GM11168 (cell line): Measurements from ENCODE around the gene CDK9.

Experiments used
- in situ Hi-C: fragments of 300-500 bp; cut with MboI; formaldehyde crosslinking; loops from one replicate; pipeline ENCODE4 v1.12.0; 2022; ENCODE audit warnings: low sequenced_read_pairs; ENCODE audit not compliant: unreplicated experiment

Gene CDK9

DNA sequence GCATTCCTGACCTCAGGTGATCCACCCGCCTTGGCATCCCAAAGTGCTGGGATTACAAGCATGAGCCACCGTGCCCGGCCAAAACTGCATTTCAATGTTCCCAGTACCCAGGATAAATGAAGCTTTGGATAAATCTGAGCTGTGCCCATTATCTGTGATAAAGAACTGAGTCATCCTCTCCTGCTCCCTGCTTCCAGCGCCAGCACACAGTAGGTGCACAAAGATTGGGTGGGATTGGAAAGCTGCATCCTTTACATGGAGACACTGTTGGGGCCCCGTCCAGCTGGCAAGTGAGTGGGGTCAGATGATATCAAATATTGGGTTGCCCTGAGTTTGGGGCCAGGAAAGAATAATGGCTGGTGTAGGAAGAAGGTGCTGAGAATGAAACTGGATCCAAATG, 24.8 kb upstream of the CDK9 start:
- in situ Hi-C loops = no loop called here

DNA sequence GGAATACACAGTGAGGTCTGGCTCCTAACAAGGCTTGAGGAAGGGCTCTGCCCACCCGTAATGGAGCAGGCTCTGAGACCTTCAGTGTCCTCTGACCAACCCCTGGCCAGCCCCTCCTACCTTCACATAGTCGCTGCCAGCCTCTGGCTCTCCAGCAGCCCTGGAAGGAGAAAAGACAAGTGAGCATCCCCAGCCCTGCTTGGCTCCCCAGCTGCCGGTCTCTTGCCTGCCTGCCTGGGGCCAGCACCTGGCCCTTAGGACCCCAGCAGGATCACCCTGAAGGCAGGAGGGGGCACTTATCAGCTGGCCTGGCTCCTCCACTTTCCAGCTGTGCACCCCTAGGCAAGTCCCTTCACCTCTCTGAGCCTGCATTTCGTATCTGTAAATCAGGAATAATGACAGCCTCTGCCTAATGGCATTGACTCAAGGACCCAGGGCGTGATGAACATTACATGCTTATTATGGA, 24.3 kb upstream of the CDK9 start:
- in situ Hi-C loops = no loop called here

GRCh38 chr9:127762111-127762676, 23.6 kb upstream of the CDK9 start:
- in situ Hi-C loops = no loop called here

DNA sequence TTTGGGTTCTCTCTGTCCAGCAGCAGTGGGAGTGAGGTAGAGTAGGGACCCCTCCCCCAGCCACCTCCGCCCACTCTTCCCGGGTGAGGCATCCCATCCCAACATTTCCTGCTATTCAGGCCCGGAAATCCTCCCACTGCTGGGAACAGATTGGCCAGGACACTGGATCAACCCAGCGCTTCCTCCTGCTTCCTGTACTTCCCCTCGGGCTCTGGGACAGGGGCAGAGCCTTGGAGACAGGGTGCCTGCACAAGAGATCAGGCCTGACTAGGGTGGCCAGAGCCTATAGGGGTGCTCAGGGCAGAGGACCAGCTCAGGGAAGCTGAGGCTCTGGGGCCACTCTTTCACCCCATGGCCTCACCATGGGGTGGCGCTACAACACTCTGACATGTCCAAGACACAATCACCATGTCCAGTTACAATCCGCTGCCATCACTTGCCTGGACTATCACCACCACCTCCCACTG, 21.9 kb upstream of the CDK9 start:
- in situ Hi-C loops = no loop called here

GRCh38 chr9:127765418-127765817, 20.4 kb upstream of the CDK9 start:
- in situ Hi-C loops = no loop called here

GRCh38 chr9:127767410-127767809, 18.4 kb upstream of the CDK9 start:
- in situ Hi-C loops = no loop called here

- in situ Hi-C loops = no loop called here
These were observed 17.9 kb upstream of the CDK9 start for GRCh38 chr9:127767909-127768331.

GRCh38 chr9:127768698-127769097, 17.1 kb upstream of the CDK9 start:
- in situ Hi-C loops = no loop called here

- in situ Hi-C loops = no loop called here
These were observed 16.7 kb upstream of the CDK9 start for GRCh38 chr9:127769101-127769500.

- in situ Hi-C loops = no loop called here
These were observed 15.8 kb upstream of the CDK9 start for GRCh38 chr9:127769929-127770582.

- in situ Hi-C loops = no loop called here
These were observed 15.3 kb upstream of the CDK9 start for GRCh38 chr9:127770583-127770904.

GRCh38 chr9:127770905-127771569, 14.8 kb upstream of the CDK9 start:
- in situ Hi-C loops = no loop called here

GRCh38 chr9:127771570-127772189, 14.2 kb upstream of the CDK9 start:
- in situ Hi-C loops = no loop called here

DNA sequence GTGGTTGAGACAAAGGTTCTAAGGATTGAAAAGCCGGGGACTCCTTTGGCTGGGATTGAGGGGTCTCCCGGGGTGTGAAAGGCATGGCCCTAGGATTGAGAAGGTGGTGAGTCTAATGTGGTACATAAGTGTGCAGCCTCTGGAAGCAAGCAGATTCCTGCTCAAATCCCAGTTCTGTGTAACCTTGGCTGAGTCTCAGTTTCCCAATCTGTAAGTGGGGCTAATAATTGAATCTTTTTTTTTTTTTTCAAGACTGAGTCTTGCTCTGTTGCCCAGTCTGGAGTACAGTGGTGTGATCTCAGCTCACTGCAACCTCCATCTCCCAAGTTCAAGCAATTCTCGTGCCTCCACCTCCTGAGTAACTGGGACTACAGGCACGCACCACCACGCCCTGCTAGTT, 13.2 kb upstream of the CDK9 start:
- in situ Hi-C loops = no loop called here

GRCh38 chr9:127773272-127773671, 12.6 kb upstream of the CDK9 start:
- in situ Hi-C loops = no loop called here

DNA sequence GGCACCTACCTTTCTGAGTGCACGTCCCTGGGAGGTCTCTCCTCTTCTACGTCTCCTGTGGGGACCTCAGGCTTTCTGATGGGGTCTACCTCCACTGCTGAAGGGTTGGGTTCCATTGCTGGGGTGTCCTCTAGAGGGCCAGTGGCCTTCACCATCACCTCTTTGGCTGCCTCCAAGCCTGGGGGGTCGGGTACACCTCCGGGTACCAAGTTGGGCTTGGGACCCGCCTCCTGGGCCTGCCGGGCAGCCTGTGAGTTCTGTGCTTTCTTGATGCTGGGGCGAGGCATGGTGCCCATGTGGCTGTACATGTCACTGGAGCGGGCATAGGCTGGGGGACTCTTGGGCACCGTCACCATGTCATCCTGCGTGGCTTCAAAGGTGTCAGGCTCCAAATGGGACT, 11.9 kb upstream of the CDK9 start:
- in situ Hi-C loops = no loop called here

- in situ Hi-C loops = no loop called here
These were observed 9.5 kb upstream of the CDK9 start for GRCh38 chr9:127776195-127776923.

- in situ Hi-C loops = no loop called here
These were observed 8.9 kb upstream of the CDK9 start for GRCh38 chr9:127776924-127777289.

GRCh38 chr9:127777368-127777980, 8.4 kb upstream of the CDK9 start:
- in situ Hi-C loops = no loop called here
